LNCAP (cell line): ENCODE results near the gene SEC16B.

Experiments used
- TF ChIP-seq, protein P1 (sequence below): fragments of 450-650 bp; IDR thresholded peaks from 2 replicates; pipeline ENCODE4 v1.5.1; 2017; ENCODE audit warnings: mild to moderate bottlenecking

SEC16B gene

DNA sequence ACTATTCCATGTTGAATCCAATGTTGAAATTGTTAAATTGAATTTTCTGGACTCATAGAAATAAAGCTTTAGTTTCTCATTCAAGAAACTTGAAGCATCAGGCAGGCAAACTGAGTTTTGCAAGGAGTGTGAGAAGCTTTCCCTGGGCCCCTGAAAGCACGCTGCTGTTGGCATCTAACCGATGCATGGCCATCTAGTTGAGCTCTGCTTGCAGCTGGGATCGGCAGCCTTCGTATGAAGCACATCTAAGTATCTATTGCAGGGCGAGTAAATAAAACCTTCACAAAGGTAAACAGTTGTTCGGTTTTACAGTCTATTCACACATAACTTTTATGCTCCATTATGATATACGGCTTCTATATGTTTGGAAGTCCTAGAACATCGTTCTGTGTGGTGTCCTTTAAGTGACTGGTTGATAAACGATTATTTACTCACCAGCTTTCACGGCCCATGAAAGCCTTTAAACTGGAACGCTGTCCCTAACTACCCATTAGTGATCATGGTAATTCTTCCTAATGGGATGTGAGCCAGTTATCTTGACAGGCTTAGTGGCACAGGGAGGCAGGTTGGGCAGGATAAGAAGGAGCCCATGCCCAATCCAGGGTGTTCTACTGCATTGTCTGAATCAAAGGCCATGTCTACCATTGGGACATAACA is 71.7 kb downstream of the SEC16B start:
- TF ChIP-seq, protein P1, sequence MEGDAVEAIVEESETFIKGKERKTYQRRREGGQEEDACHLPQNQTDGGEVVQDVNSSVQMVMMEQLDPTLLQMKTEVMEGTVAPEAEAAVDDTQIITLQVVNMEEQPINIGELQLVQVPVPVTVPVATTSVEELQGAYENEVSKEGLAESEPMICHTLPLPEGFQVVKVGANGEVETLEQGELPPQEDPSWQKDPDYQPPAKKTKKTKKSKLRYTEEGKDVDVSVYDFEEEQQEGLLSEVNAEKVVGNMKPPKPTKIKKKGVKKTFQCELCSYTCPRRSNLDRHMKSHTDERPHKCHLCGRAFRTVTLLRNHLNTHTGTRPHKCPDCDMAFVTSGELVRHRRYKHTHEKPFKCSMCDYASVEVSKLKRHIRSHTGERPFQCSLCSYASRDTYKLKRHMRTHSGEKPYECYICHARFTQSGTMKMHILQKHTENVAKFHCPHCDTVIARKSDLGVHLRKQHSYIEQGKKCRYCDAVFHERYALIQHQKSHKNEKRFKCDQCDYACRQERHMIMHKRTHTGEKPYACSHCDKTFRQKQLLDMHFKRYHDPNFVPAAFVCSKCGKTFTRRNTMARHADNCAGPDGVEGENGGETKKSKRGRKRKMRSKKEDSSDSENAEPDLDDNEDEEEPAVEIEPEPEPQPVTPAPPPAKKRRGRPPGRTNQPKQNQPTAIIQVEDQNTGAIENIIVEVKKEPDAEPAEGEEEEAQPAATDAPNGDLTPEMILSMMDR = no peak

DNA sequence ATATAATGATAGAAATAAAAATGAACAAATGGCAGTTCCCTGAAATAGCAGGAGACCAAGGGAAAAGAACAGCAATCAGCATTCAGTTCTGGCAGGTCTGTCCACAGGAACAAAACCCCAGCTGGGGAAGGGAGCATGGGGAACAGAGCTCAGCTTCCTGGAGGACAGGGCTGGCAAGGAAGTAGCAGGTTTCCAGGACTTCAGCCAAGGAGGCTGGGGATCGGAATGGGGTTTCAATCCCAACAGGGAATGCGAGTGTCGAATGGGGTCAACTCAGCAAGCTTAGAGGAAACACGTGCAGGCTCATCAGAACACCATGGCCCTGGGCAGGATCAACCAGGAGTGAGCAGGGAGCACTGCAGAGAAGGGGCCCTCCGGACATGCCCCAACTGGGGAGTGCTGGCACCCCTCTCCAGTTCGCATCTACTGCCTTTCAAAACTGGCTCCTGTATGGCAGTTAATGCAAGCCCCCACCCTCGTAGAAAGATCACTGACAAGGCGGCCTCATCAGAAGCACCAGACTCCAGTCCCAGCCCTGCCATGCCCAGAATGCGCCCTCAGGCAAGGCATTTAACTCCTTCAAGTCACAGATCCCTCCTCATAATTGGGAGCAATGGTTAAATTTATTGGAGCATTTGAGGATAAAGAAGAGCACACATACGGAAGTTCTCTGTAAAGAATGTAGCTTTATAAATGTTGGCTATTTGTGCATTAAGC is 72.4 kb downstream of the SEC16B start:
- TF ChIP-seq, protein P1 = no peak
